IPS-20b (cell line): ENCODE results near the gene SPRED1.
"Not testable (repeated sequence)": the region's sequence is repeated elsewhere in the genome, so short reads cannot be mapped to it uniquely, and the experiment has no call there.

Experiments
- H3K27ac ChIP-seq: one replicate; pipeline ENCODE4 v1.5.1; 2013; ENCODE audit warnings: low read length
- H3K27me3 ChIP-seq: 2 replicates; pipeline ENCODE4 v1.6.1; 2013; ENCODE audit warnings: mild to moderate bottlenecking, low read length, inconsistent platforms; ENCODE audit not compliant: insufficient read depth
- H3K36me3 ChIP-seq: 2 replicates; pipeline ENCODE4 v1.6.1; 2013; ENCODE audit warnings: low read depth, mild to moderate bottlenecking, inconsistent platforms, low read length, moderate library complexity; ENCODE audit not compliant: insufficient read depth
- H3K4me1 ChIP-seq: 2 replicates; pipeline ENCODE4 v1.6.1; 2013; ENCODE audit warnings: mild to moderate bottlenecking, control low read depth, inconsistent platforms, low read length, moderate library complexity; ENCODE audit not compliant: insufficient read depth
- H3K4me3 ChIP-seq: 2 replicates; pipeline ENCODE4 v1.5.1; 2013; ENCODE audit warnings: mild to moderate bottlenecking, low read length, inconsistent platforms
- H3K9ac ChIP-seq: 2 replicates; pipeline ENCODE4 v1.6.1; 2013; ENCODE audit warnings: low read depth, mild to moderate bottlenecking, inconsistent platforms, low read length, moderate library complexity
- H3K9me3 ChIP-seq: 2 replicates; pipeline ENCODE4 v1.6.1; 2013; ENCODE audit warnings: mild to moderate bottlenecking, low read depth, low read length, inconsistent platforms; ENCODE audit not compliant: insufficient read depth

Gene SPRED1

GRCh38 chr15:38217191-38217595 is 35.4 kb upstream of the SPRED1 start:
- Histone ChIP-seq H3K36me3 (no peaks in the 10 kb centered on the region), H3K9me3 (no peaks in the 10 kb centered on the region), H3K9ac (no peak overlapping the region), H3K27ac (no peak overlapping the region), H3K4me1 (peaks cover 8% of the 10 kb centered on the region; the same call in 1 of the 2 replicates), H3K27me3 (no peaks in the 10 kb centered on the region), H3K4me3 (no peak overlapping the region)

- Histone ChIP-seq H3K27me3 (no peaks in the 10 kb centered on the region), H3K27ac (no peak overlapping the region), H3K36me3 (no peaks in the 10 kb centered on the region), H3K4me1 (peaks cover 8% of the 10 kb centered on the region; the same call in 1 of the 2 replicates), H3K4me3 (no peak overlapping the region), H3K9ac (no peak overlapping the region), H3K9me3 (no peaks in the 10 kb centered on the region)
These were observed 34.6 kb upstream of the SPRED1 start for GRCh38 chr15:38217788-38218609.

GRCh38 chr15:38220606-38221273 is 31.9 kb upstream of the SPRED1 start:
- Histone ChIP-seq H3K9ac (no peak overlapping the region), H3K9me3 (no peaks in the 10 kb centered on the region), H3K4me1 (peaks cover 8% of the 10 kb centered on the region; the same call in 1 of the 2 replicates), H3K36me3 (no peaks in the 10 kb centered on the region), H3K4me3 (no peak overlapping the region), H3K27me3 (no peaks in the 10 kb centered on the region), H3K27ac (no peak overlapping the region)

GRCh38 chr15:38224486-38224885 is 28.1 kb upstream of the SPRED1 start:
- Histone ChIP-seq H3K27ac (no peak overlapping the region), H3K9me3 (no peaks in the 10 kb centered on the region), H3K9ac (no peak overlapping the region), H3K36me3 (no peaks in the 10 kb centered on the region), H3K4me1 (no peaks in the 10 kb centered on the region; the same call in 1 of the 2 replicates), H3K4me3 (no peak overlapping the region), H3K27me3 (no peaks in the 10 kb centered on the region)

GRCh38 chr15:38225381-38225780 is 27.3 kb upstream of the SPRED1 start:
- no peak overlapping the region for H3K27ac ChIP-seq
- no peaks in the 10 kb centered on the region for H3K36me3 ChIP-seq
- H3K9me3 ChIP-seq = no peaks in the 10 kb centered on the region
- H3K27me3 ChIP-seq = no peaks in the 10 kb centered on the region
- no peak overlapping the region for H3K9ac ChIP-seq
- no peaks in the 10 kb centered on the region; the same call in 1 of the 2 replicates for H3K4me1 ChIP-seq
- H3K4me3 ChIP-seq = no peak overlapping the region

- H3K27me3 ChIP-seq = no peaks in the 10 kb centered on the region
- H3K9ac ChIP-seq = no peak overlapping the region
- no peaks in the 10 kb centered on the region for H3K36me3 ChIP-seq
- no peaks in the 10 kb centered on the region; the same call in 1 of the 2 replicates for H3K4me1 ChIP-seq
- no peaks in the 10 kb centered on the region for H3K9me3 ChIP-seq
- no peak overlapping the region for H3K4me3 ChIP-seq
- H3K27ac ChIP-seq = no peak overlapping the region
These were observed 25.9 kb upstream of the SPRED1 start for GRCh38 chr15:38226608-38227266.

GRCh38 chr15:38227941-38228340 is 24.7 kb upstream of the SPRED1 start:
- H3K27me3 ChIP-seq = no peaks in the 10 kb centered on the region
- H3K27ac ChIP-seq = no peak overlapping the region
- no peaks in the 10 kb centered on the region for H3K36me3 ChIP-seq
- no peak overlapping the region for H3K9ac ChIP-seq
- H3K4me1 ChIP-seq = no peaks in the 10 kb centered on the region; the same call in 1 of the 2 replicates
- no peaks in the 10 kb centered on the region for H3K9me3 ChIP-seq
- H3K4me3 ChIP-seq = no peak overlapping the region

- H3K4me3 ChIP-seq = no peak overlapping the region
- no peaks in the 10 kb centered on the region for H3K36me3 ChIP-seq
- no peak overlapping the region for H3K27ac ChIP-seq
- no peaks in the 10 kb centered on the region for H3K9me3 ChIP-seq
- no peaks in the 10 kb centered on the region for H3K27me3 ChIP-seq
- H3K9ac ChIP-seq = no peak overlapping the region
- H3K4me1 ChIP-seq = no peaks in the 10 kb centered on the region; the same call in 1 of the 2 replicates
These were observed 24.0 kb upstream of the SPRED1 start for GRCh38 chr15:38228618-38229017.

- H3K27me3 ChIP-seq = no peaks in the 10 kb centered on the region
- H3K4me1 ChIP-seq = no peaks in the 10 kb centered on the region; the same call in 1 of the 2 replicates
- H3K9ac ChIP-seq = no peak overlapping the region
- H3K4me3 ChIP-seq = no peak overlapping the region
- no peak overlapping the region for H3K27ac ChIP-seq
- H3K9me3 ChIP-seq = no peaks in the 10 kb centered on the region
- H3K36me3 ChIP-seq = no peaks in the 10 kb centered on the region
These were observed 22.8 kb upstream of the SPRED1 start for GRCh38 chr15:38229705-38230310.

GRCh38 chr15:38231436-38231835 is 21.2 kb upstream of the SPRED1 start:
- Histone ChIP-seq H3K4me3 (no peak overlapping the region), H3K27ac (no peak overlapping the region), H3K9ac (no peak overlapping the region), H3K36me3 (no peaks in the 10 kb centered on the region), H3K9me3 (no peaks in the 10 kb centered on the region), H3K4me1 (no peaks in the 10 kb centered on the region; the same call in 1 of the 2 replicates), H3K27me3 (no peaks in the 10 kb centered on the region)

- not testable (repeated sequence) for H3K4me1 ChIP-seq, H3K27me3 ChIP-seq, H3K36me3 ChIP-seq, H3K27ac ChIP-seq, H3K9ac ChIP-seq, H3K4me3 ChIP-seq, H3K9me3 ChIP-seq
These were observed 15.6 kb upstream of the SPRED1 start for GRCh38 chr15:38237021-38237420.
